Gastrocnemius medialis (tissue), 4 donors: ENCODE results near the gene MARK3. TPM values are rescaled to one million over a fixed set of nuclear protein-coding genes. Genes with fewer than 3 reads are reported as not detected.

ENCODE experiments used
- ATAC-seq, 2 donors: fragments of 150-250 bp; one replicate each; pipeline ENCODE4 v1.9.1; 2016
- DNase-seq, 2 donors: peaks; one replicate each; pipeline ENCODE4 v3.0.0-alpha.2; 2019
- H3K27ac ChIP-seq, 4 donors: fragments of 200-600 bp; sonication (generic); 1 replicate in 1 of 4; 2 replicates in 3 of 4; pipeline ENCODE4 v1.5.1; 2016 to 2018; ENCODE audit warnings: mild to moderate bottlenecking in 2 of 4, moderate library complexity in 1 of 4
- H3K27me3 ChIP-seq, 3 donors: fragments of 200-600 bp; sonication (generic) in 2 of 3; 1 replicate in 1 of 3; 2 replicates in 2 of 3; pipeline versions ENCODE4 v1.5.1 to v1.6.0; 2016 to 2019; ENCODE audit warnings: mild to moderate bottlenecking in 1 of 3, moderate library complexity in 1 of 3
- H3K36me3 ChIP-seq, 2 donors: fragments of 200-600 bp; sonication (generic) in 1 of 2; one replicate each; pipeline ENCODE4 v1.5.1; 2017 to 2018
- H3K4me1 ChIP-seq, 2 donors: fragments of 200-600 bp; sonication (generic) in 1 of 2; one replicate each; pipeline ENCODE4 v1.5.1; 2016 to 2017; ENCODE audit warnings: mild to moderate bottlenecking in 2 of 2
- H3K4me3 ChIP-seq, 4 donors: fragments of 200-600 bp; sonication (generic) in 3 of 4; 1 replicate in 1 of 4; 2 replicates in 3 of 4; pipeline ENCODE4 v1.5.1; 2016 to 2019; ENCODE audit warnings: mild to moderate bottlenecking in 2 of 4
- H3K9me3 ChIP-seq, 3 donors: fragments of 200-600 bp; sonication (generic) in 2 of 3; 1 replicate in 1 of 3; 2 replicates in 2 of 3; pipeline ENCODE4 v1.5.1; 2016 to 2019
- CTCF ChIP-seq, 5 experiments: fragments of 450-650 bp in 3 of 5; fragments of 200-600 bp in 2 of 5; sonication (generic) in 2 of 5; IDR thresholded peaks in 4 of 5; conservative IDR thresholded peaks in 1 of 5; 1 replicate in 4 of 5; 2 replicates in 1 of 5; pipeline ENCODE4 v1.5.1; 2016 to 2019; ENCODE audit warnings: antibody characterized with exemption in 5 of 5, mild to moderate bottlenecking in 3 of 5, moderate library complexity in 3 of 5
- POLR2A ChIP-seq, 2 donors: fragments of 450-650 bp; IDR thresholded peaks; one replicate each; pipeline ENCODE4 v1.6.1; 2017; ENCODE audit warnings: antibody characterized with exemption in 2 of 2, mild to moderate bottlenecking in 2 of 2, moderate library complexity in 2 of 2
- in situ Hi-C, 4 donors: fragments of 200-750 bp; cut with MboI; loops; one replicate each; pipeline versions ENCODE4 v1.15.0 to v1.8.0; 2017; ENCODE audit warnings: low sequenced_read_pairs in 4 of 4
- intact Hi-C: fragments of 100-400 bp; cut with DNase I; formaldehyde crosslinking; loops from one replicate; pipeline ENCODE4 v1.15.1; 2023; ENCODE audit warnings: low total_unique reads
- total RNA-seq, 4 donors: library from RNA; depleted of rRNA; stranded (reverse); fragments of >200 nt; gene quantifications; one replicate each; pipeline versions ENCODE4 v1.1.0 to v1.2.3, GENCODE V29; 2016

The MARK3 gene
- total RNA-seq, 4 donors from 2014 or later, result 60.2 to 73.1 (median 71.6) TPM

- no peak overlapping the region for H3K4me3 ChIP-seq
- in situ Hi-C loops, result no loop called here
- no peaks in the 10 kb centered on the region for H3K36me3 ChIP-seq
- peak in 1 of 2 donors; percentile 60 for DNase-seq
- H3K9me3 ChIP-seq, result no peaks in the 10 kb centered on the region
- intact Hi-C loops, result loop anchor here (1.0 to 5.0 kb wide), 2 partner anchors 29 to 45 kb away; no protein-coding TSS in a partner anchor
- peak; percentile 23 to 34 for ATAC-seq
- TF ChIP-seq POLR2A (IDR thresholded peaks at IDR 0.05) (no peak), CTCF (IDR thresholded peaks at IDR 0.05 in 4 of 5, conservative IDR thresholded peaks at IDR 0.05 in 1 of 5) (peak; percentile 83 to 97 (median 92))
- peaks cover 13 to 58% of the 10 kb centered on the region in 2 donors for H3K4me1 ChIP-seq
- H3K27me3 ChIP-seq, result no peaks in the 10 kb centered on the region
- H3K27ac ChIP-seq, result no peak overlapping the region
Measured at GRCh38 chr14:103546652-103547454, 161.6 kb downstream of the MARK3 start.

GRCh38 chr14:103547455-103547940 is 162.3 kb downstream of the MARK3 start:
- intact Hi-C loops, result loop anchor here (5.0 kb wide), 1 partner anchor 45 kb away; no protein-coding TSS in a partner anchor
- in situ Hi-C loops, result no loop called here
- Histone ChIP-seq H3K4me3 (no peak overlapping the region), H3K4me1 (peaks cover 19 to 60% of the 10 kb centered on the region in 2 donors), H3K9me3 (no peaks in the 10 kb centered on the region), H3K27me3 (no peaks in the 10 kb centered on the region), H3K36me3 (no peaks in the 10 kb centered on the region), H3K27ac (no peak overlapping the region)
- TF ChIP-seq POLR2A (IDR thresholded peaks at IDR 0.05) (no peak), CTCF (IDR thresholded peaks at IDR 0.05 in 4 of 5, conservative IDR thresholded peaks at IDR 0.05 in 1 of 5) (no peak)
- DNase-seq, result no peak
- no peak for ATAC-seq

GRCh38 chr14:103547941-103548462 is 162.8 kb downstream of the MARK3 start:
- intact Hi-C loops, result loop anchor here (5.0 kb wide), 1 partner anchor 46 kb away; no protein-coding TSS in a partner anchor
- Histone ChIP-seq H3K4me3 (no peak overlapping the region), H3K4me1 (peaks cover 21 to 60% of the 10 kb centered on the region in 2 donors), H3K27ac (no peak overlapping the region), H3K9me3 (no peaks in the 10 kb centered on the region), H3K36me3 (no peaks in the 10 kb centered on the region), H3K27me3 (no peaks in the 10 kb centered on the region)
- DNase-seq (no peak), ATAC-seq (no peak)
- TF ChIP-seq CTCF (IDR thresholded peaks at IDR 0.05 in 4 of 5, conservative IDR thresholded peaks at IDR 0.05 in 1 of 5) (no peak), POLR2A (IDR thresholded peaks at IDR 0.05) (no peak)
- in situ Hi-C loops, result no loop called here

- Histone ChIP-seq H3K9me3 (no peaks in the 10 kb centered on the region), H3K36me3 (no peaks in the 10 kb centered on the region), H3K4me1 (peaks cover 24 to 57% of the 10 kb centered on the region in 2 donors), H3K4me3 (no peak overlapping the region), H3K27ac (peak overlapping the region in 2 of 4 donors; percentile 93 to 97), H3K27me3 (no peaks in the 10 kb centered on the region)
- TF ChIP-seq CTCF (IDR thresholded peaks at IDR 0.05 in 4 of 5, conservative IDR thresholded peaks at IDR 0.05 in 1 of 5) (no peak), POLR2A (IDR thresholded peaks at IDR 0.05) (no peak)
- no peak for ATAC-seq
- in situ Hi-C loops, result no loop called here
- intact Hi-C loops, result loop anchor here (5.0 kb wide), 1 partner anchor 46 kb away; no protein-coding TSS in a partner anchor
- DNase-seq, result no peak
Measured at GRCh38 chr14:103548463-103549351, 163.5 kb downstream of the MARK3 start.
